Suprapubic skin (tissue), 3 donors: Measurements from ENCODE around the gene LRFN2.

Source experiments
- CTCF ChIP-seq, 2 donors: fragments of 200-600 bp in 1 of 2; fragments of 450-650 bp in 1 of 2; sonication (generic) in 1 of 2; IDR thresholded peaks; one replicate each; pipeline ENCODE4 v1.5.1; 2016 to 2019; ENCODE audit warnings: antibody characterized with exemption in 2 of 2, mild to moderate bottlenecking in 1 of 2, moderate library complexity in 1 of 2
- POLR2A ChIP-seq, 2 donors: fragments of 450-650 bp; IDR thresholded peaks; one replicate each; pipeline ENCODE4 v1.6.1; 2017; ENCODE audit warnings: antibody characterized with exemption in 2 of 2, mild to moderate bottlenecking in 2 of 2, moderate library complexity in 2 of 2

GRCh38 chr6:40623932-40624331 is 36.8 kb upstream of the LRFN2 start:
- no peak for TF ChIP-seq POLR2A (IDR thresholded peaks at IDR 0.05)
- TF ChIP-seq CTCF (IDR thresholded peaks at IDR 0.05): no peak
